Activated effector memory CD4-positive, alpha-beta T cell treated with Interleukin-2 at 50 U/mL for 16 hours (primary cell): ENCODE measurements around the gene NKX1-2.

ENCODE experiments used
- DNase-seq: peaks from one replicate; pipeline ENCODE4 v3.0.0-alpha.2; 2020

The NKX1-2 gene

DNA sequence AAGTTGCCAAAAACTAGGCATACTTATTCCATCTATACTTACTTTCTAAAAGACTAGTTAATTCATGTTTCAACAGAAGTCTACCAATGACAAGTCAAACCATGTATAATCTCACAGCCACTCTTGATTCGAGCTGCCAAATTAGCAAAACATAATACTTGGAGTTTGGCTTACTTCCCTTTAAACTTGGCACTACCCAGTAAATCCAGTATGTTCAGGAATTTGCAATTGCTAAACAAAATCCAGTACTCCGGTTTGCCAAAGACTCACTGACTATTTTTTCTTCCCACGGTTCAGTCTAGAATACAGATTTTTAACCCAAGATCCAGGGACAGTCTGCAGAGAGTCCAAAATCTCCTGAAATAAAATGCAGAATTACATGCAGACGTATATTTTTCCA lies 35.8 kb downstream of the NKX1-2 start:
- no peak for DNase-seq

DNA sequence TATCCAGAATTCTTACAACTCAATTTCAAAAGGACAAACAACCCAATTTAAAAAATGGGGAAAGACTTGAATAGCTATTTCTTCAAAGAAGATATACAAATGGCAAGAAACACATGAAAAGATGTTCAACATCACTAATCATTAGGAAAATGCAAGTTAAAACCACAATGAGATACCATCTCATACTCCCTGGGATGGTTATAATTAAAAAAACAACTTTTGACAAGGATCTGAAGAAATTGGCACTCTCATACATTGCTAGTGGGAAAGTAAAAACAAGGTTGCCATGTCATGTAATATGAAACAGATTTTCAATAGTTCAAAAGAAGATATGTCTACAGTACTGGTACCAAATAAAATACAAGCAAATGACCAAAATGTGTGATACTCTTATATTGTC lies 40.1 kb downstream of the NKX1-2 start:
- no peak for DNase-seq

DNA sequence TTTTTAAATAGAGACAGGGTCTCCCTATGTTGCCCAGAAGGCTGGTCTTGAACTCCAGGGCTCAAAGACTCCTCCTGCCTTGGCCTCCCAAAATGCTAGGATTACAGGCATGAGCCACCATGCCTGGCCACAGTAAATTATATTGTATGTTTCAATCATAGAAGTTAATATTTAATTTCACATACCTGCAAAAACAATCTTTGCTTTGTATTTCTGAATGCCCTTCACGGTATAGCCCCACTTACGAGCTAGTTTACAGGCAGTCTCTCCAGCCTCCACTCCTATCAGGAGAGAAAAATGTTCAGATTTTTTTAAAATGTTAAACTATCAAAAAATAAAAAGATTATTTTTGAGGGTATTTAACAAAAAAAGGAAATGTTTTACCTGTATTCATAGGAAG lies 41.5 kb downstream of the NKX1-2 start:
- DNase-seq, result no peak

DNA sequence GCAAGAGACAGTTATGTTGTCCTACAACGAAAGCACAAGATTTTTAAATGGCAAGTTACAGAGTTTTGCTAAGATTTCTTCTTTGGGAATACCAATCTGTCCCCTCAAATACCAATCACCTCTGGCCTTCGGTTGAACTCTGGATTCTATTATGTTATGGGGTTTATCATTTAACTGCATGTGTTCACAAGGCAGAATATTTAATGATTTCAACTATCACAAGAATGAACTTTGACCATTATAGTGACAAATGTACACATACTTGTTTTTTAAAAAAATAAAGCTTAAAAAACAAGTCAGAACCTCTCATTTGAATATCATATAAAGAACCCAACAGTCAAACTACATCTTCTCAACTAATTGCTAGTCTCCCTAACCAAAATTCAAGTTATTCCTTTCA lies 42.4 kb downstream of the NKX1-2 start:
- DNase-seq, result no peak

DNA sequence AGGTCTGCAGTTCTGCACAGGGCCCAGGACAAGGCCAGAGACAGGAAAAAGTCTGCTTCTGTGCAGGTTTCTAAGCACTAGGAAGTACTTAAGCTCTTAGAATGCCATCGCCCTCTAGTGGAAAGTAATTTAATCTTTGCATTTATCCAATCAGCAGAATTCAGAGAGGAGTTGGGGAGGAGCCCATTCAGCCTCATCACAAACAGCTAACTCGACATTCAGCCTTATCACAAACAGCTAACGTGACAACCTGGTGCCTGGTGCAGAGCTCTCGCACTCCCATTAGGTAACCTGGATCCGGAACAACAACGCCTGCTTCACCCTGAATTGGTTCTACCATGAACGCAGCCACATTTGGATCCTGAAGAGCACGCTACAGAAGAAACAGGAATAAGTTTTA lies 46.3 kb downstream of the NKX1-2 start:
- no peak for DNase-seq

DNA sequence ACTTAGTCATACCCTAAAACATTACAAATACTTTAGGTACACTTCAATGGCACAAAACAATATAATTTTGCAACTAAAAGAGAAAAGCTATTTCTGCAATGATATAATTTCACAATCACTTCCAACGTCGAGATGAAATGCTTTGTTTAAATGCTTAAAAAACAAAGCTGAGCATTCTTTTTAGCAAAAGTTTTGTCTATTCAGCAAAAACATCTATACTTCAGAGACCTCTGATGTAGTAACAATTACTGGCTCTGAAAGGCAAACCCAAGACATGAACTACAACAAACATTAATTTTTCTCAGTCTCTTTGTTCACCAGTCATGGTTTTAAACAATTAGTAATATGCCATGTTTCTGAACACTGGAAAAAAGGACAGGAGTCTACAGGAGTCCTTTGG lies 47.6 kb downstream of the NKX1-2 start:
- DNase-seq, result no peak

DNA sequence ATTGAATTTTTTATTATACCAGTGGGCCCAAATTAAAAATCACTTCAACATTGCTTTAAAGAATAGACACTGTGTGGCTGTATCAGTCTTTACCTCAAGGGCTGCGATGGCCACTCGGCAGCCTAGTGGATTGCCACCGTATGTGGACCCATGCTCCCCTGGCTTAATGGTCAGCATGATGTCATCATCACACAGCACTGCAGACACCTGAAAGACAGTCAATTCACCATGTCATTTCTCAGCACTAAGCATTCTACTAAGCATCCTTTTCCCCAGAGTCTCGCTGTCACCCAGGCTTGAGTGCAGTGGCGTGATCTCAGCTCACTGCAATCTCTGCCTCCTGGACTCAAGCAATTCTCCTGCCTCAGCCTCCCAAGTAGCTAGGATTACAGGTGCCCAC lies 48.2 kb downstream of the NKX1-2 start:
- no peak for DNase-seq
